ENCODE data around the gene PATL2.
"Not testable (repeated sequence)": the region's sequence is repeated elsewhere in the genome, so short reads cannot be mapped to it uniquely, and the experiment has no call there.

PATL2 gene

GRCh38 chr15:44706946-44707636 lies 4.0 kb downstream of the PATL2 start:
- DNase-seq (ENCODE audit: low spot score) (no peak), ATAC-seq (ENCODE audit: low read depth) (peak; percentile 8; the same call in 1 of the 3 replicates)
- H3K36me3 ChIP-seq (ENCODE audit: low read depth) = no peaks in the 10 kb centered on the region; the same call in 1 of the 2 replicates
- H3K27ac ChIP-seq (ENCODE audit: poor library complexity, severe bottlenecking) = no peak overlapping the region
- no peaks in the 10 kb centered on the region for H3K27me3 ChIP-seq (ENCODE audit: insufficient read depth, poor library complexity, severe bottlenecking)
- peaks cover 5% of the 10 kb centered on the region for H3K4me1 ChIP-seq (ENCODE audit: insufficient read depth, poor library complexity, severe bottlenecking)
- H3K4me3 ChIP-seq (ENCODE audit: severe bottlenecking) = no peak overlapping the region
- H3K9me3 ChIP-seq (ENCODE audit: severe bottlenecking) = no peaks in the 10 kb centered on the region
- TF ChIP-seq CTCF (IDR thresholded peaks at IDR 0.05; ENCODE audit: poor library complexity, severe bottlenecking) = no peak

GRCh38 chr15:44706401-44706800 lies 4.7 kb downstream of the PATL2 start:
- H3K36me3 ChIP-seq (ENCODE audit: low read depth) = no peaks in the 10 kb centered on the region
- H3K27me3 ChIP-seq (ENCODE audit: insufficient read depth, poor library complexity, severe bottlenecking) = no peaks in the 10 kb centered on the region
- no peaks in the 10 kb centered on the region for H3K9me3 ChIP-seq (ENCODE audit: severe bottlenecking)
- H3K4me3 ChIP-seq (ENCODE audit: severe bottlenecking) = no peak overlapping the region
- ATAC-seq (ENCODE audit: low read depth) (no peak), DNase-seq (ENCODE audit: low spot score) (no peak)
- no peak overlapping the region for H3K27ac ChIP-seq (ENCODE audit: poor library complexity, severe bottlenecking)
- peaks cover 5% of the 10 kb centered on the region for H3K4me1 ChIP-seq (ENCODE audit: insufficient read depth, poor library complexity, severe bottlenecking)
- TF ChIP-seq CTCF (IDR thresholded peaks at IDR 0.05; ENCODE audit: poor library complexity, severe bottlenecking) = no peak

- ATAC-seq (ENCODE audit: low read depth) = no peak
Measured at GRCh38 chr15:44705986-44706385, 5.1 kb downstream of the PATL2 start.

GRCh38 chr15:44700676-44701075 lies 10.4 kb downstream of the PATL2 start:
- not testable (repeated sequence) for ATAC-seq (ENCODE audit: low read depth); H3K9me3 ChIP-seq (ENCODE audit: severe bottlenecking); H3K36me3 ChIP-seq (ENCODE audit: low read depth); H3K27ac ChIP-seq (ENCODE audit: poor library complexity, severe bottlenecking); H3K4me3 ChIP-seq (ENCODE audit: severe bottlenecking); DNase-seq (ENCODE audit: low spot score); H3K4me1 ChIP-seq (ENCODE audit: insufficient read depth, poor library complexity, severe bottlenecking); H3K27me3 ChIP-seq (ENCODE audit: insufficient read depth, poor library complexity, severe bottlenecking)

More at GRCh38 chr15:44705986-44706385, 5.1 kb downstream of the PATL2 start:
- H3K9me3 ChIP-seq (ENCODE audit: severe bottlenecking) = no peaks in the 10 kb centered on the region
- TF ChIP-seq CTCF (IDR thresholded peaks at IDR 0.05; ENCODE audit: poor library complexity, severe bottlenecking) = no peak
- no peaks in the 10 kb centered on the region for H3K36me3 ChIP-seq (ENCODE audit: low read depth)
- no peak for DNase-seq (ENCODE audit: low spot score)
- peaks cover 5% of the 10 kb centered on the region for H3K4me1 ChIP-seq (ENCODE audit: insufficient read depth, poor library complexity, severe bottlenecking)
- no peaks in the 10 kb centered on the region for H3K27me3 ChIP-seq (ENCODE audit: insufficient read depth, poor library complexity, severe bottlenecking)
- no peak overlapping the region for H3K27ac ChIP-seq (ENCODE audit: poor library complexity, severe bottlenecking)
- no peak overlapping the region for H3K4me3 ChIP-seq (ENCODE audit: severe bottlenecking)

- no peak for TF ChIP-seq CTCF (IDR thresholded peaks at IDR 0.05; ENCODE audit: poor library complexity, severe bottlenecking)
- Histone ChIP-seq H3K4me3 (ENCODE audit: severe bottlenecking) (no peak overlapping the region), H3K4me1 (ENCODE audit: insufficient read depth, poor library complexity, severe bottlenecking) (no peaks in the 10 kb centered on the region), H3K36me3 (ENCODE audit: low read depth) (no peaks in the 10 kb centered on the region), H3K27ac (ENCODE audit: poor library complexity, severe bottlenecking) (no peak overlapping the region), H3K9me3 (ENCODE audit: severe bottlenecking) (no peaks in the 10 kb centered on the region), H3K27me3 (ENCODE audit: insufficient read depth, poor library complexity, severe bottlenecking) (peaks cover 3% of the 10 kb centered on the region)
- DNase-seq (ENCODE audit: low spot score) (no peak), ATAC-seq (ENCODE audit: low read depth) (no peak)
Measured at GRCh38 chr15:44698641-44699040, 12.5 kb downstream of the PATL2 start.

Measured in RWPE2 (cell line).